COLO668 (cell line): ENCODE data around the gene IER3.

Source experiments
- DNase-seq: peaks from one replicate; lab custom pipeline; 2025; ENCODE audit not compliant: unreplicated experiment; lab: John Stamatoyannopoulos, UW

IER3 gene

GRCh38 chr6:30744054-30744805, at the start of gene IER3:
IER3 (minus strand) TSS chr6:30744547; CDS start chr6:30744518, 29 bp downstream.
- DNase-seq, result peak; percentile 71

- DNase-seq, result no peak
Observed at GRCh38 chr6:30793521-30794194, 49.3 kb upstream of the IER3 start.

GRCh38 chr6:30792786-30793185, 48.4 kb upstream of the IER3 start:
- no peak for DNase-seq

- no peak for DNase-seq
Observed at GRCh38 chr6:30790724-30791383, 46.5 kb upstream of the IER3 start.

GRCh38 chr6:30789606-30790005, 45.3 kb upstream of the IER3 start:
- no peak for DNase-seq

GRCh38 chr6:30787954-30788353, 43.6 kb upstream of the IER3 start:
- no peak for DNase-seq

- no peak for DNase-seq
Observed at GRCh38 chr6:30782425-30783014, 38.2 kb upstream of the IER3 start.

GRCh38 chr6:30781743-30782424, 37.5 kb upstream of the IER3 start:
- peak; percentile 86 for DNase-seq

- DNase-seq, result peak; percentile 8
Observed at GRCh38 chr6:30781395-30781742, 37.0 kb upstream of the IER3 start.

GRCh38 chr6:30780642-30780920, 36.2 kb upstream of the IER3 start:
- no peak for DNase-seq

- no peak for DNase-seq
Observed at GRCh38 chr6:30779850-30780641, 35.7 kb upstream of the IER3 start.

- DNase-seq, result no peak
Observed at GRCh38 chr6:30778001-30778635, 33.8 kb upstream of the IER3 start.

GRCh38 chr6:30777155-30777485, 32.8 kb upstream of the IER3 start:
- DNase-seq, result no peak

GRCh38 chr6:30776390-30777154, 32.2 kb upstream of the IER3 start:
- no peak for DNase-seq

- no peak for DNase-seq
Observed at GRCh38 chr6:30775104-30775503, 30.8 kb upstream of the IER3 start.

- DNase-seq, result no peak
Observed at GRCh38 chr6:30774701-30775100, 30.4 kb upstream of the IER3 start.

GRCh38 chr6:30770592-30770991, 26.2 kb upstream of the IER3 start:
- DNase-seq, result no peak

GRCh38 chr6:30769853-30770524, 25.6 kb upstream of the IER3 start:
- DNase-seq, result no peak
